ENCODE measurements around the gene INTS1.

- TF ChIP-seq CTCF (IDR thresholded peaks at IDR 0.05) (no peak), POLR2AphosphoS5 (IDR thresholded peaks at IDR 0.05) (no peak), POLR2A (IDR thresholded peaks at IDR 0.05) (no peak)
Observed at GRCh38 chr7:1457059-1457948, 46.9 kb downstream of the INTS1 start.

Measured in transverse colon (tissue), 4 donors.